Central memory CD8-positive, alpha-beta T cell (primary cell): Measurements from ENCODE around the gene ILK.

Experiments used
- ATAC-seq: fragments of 150-1000 bp; cut with Tn5 transposase; replicated peaks from 2 replicates; pipeline ENCODE4 v1.10.0; 2022; ENCODE audit warnings: mild to moderate bottlenecking, moderate FRiP score, moderate number of reproducible peaks; ENCODE audit not compliant: poor library complexity, severe bottlenecking; ENCODE audit errors: extremely low read depth
- DNase-seq, 2 donors: peaks; one replicate each; pipeline ENCODE4 v3.0.0; 2021; ENCODE audit warnings: low spot score in 2 of 2
- H3K27ac Mint-ChIP-seq: one replicate; pipeline ENCODE4 v1.8.0; 2022; ENCODE audit warnings: low read depth, mild to moderate bottlenecking, moderate library complexity, mixed read lengths
- H3K27me3 Mint-ChIP-seq: one replicate; pipeline ENCODE4 v1.8.0; 2022; ENCODE audit warnings: mixed read lengths
- H3K36me3 Mint-ChIP-seq: one replicate; pipeline ENCODE4 v1.8.0; 2022; ENCODE audit warnings: mild to moderate bottlenecking, moderate library complexity, mixed read lengths; ENCODE audit not compliant: insufficient read depth
- H3K4me1 Mint-ChIP-seq: one replicate; pipeline ENCODE4 v1.8.0; 2022; ENCODE audit warnings: mixed read lengths
- H3K4me3 Mint-ChIP-seq: one replicate; pipeline ENCODE4 v1.8.0; 2022; ENCODE audit warnings: mild to moderate bottlenecking, moderate library complexity, mixed read lengths
- H3K9me3 Mint-ChIP-seq: one replicate; pipeline ENCODE4 v1.8.0; 2022; ENCODE audit warnings: mixed read lengths

The ILK gene

GRCh38 chr11:6655790-6656583 lies 52.4 kb downstream of the ILK start, which contains the start of gene DCHS1:
DCHS1 (minus strand) TSS chr11:6655809; CDS start chr11:6641613, 14,196 bp downstream.
- no peaks in the 10 kb centered on the region for H3K9me3 Mint-ChIP-seq
- H3K27ac Mint-ChIP-seq: peak within 1 kb of the TSS; percentile 10
- no peaks in the 10 kb centered on the region for H3K4me1 Mint-ChIP-seq
- no peak for DNase-seq
- no peaks in the 10 kb centered on the region for H3K27me3 Mint-ChIP-seq
- ATAC-seq: peak; percentile 16
- H3K4me3 Mint-ChIP-seq: peak within 1 kb of the TSS; percentile 75
- peaks cover 2% of the 10 kb centered on the region for H3K36me3 Mint-ChIP-seq

GRCh38 chr11:6656584-6656915 lies 53.0 kb downstream of the ILK start:
- H3K36me3 Mint-ChIP-seq: peaks cover 2% of the 10 kb centered on the region
- H3K4me1 Mint-ChIP-seq: no peaks in the 10 kb centered on the region
- ATAC-seq (no peak), DNase-seq (no peak)
- H3K27me3 Mint-ChIP-seq: no peaks in the 10 kb centered on the region
- H3K4me3 Mint-ChIP-seq: peak overlapping the region; percentile 75
- no peak overlapping the region for H3K27ac Mint-ChIP-seq
- no peaks in the 10 kb centered on the region for H3K9me3 Mint-ChIP-seq

- peaks cover 2% of the 10 kb centered on the region for H3K36me3 Mint-ChIP-seq
- H3K9me3 Mint-ChIP-seq: no peaks in the 10 kb centered on the region
- H3K4me3 Mint-ChIP-seq: peak overlapping the region; percentile 75
- H3K27me3 Mint-ChIP-seq: no peaks in the 10 kb centered on the region
- H3K27ac Mint-ChIP-seq: no peak overlapping the region
- H3K4me1 Mint-ChIP-seq: no peaks in the 10 kb centered on the region
- ATAC-seq (no peak), DNase-seq (no peak)
Measured at GRCh38 chr11:6656936-6657335, 53.4 kb downstream of the ILK start.

- Mint-ChIP-seq H3K9me3 (no peaks in the 10 kb centered on the region), H3K27me3 (no peaks in the 10 kb centered on the region), H3K36me3 (peaks cover 2% of the 10 kb centered on the region), H3K27ac (no peak overlapping the region), H3K4me1 (no peaks in the 10 kb centered on the region), H3K4me3 (no peak overlapping the region)
- no peak for DNase-seq
- ATAC-seq: no peak
Measured at GRCh38 chr11:6657346-6657745, 53.8 kb downstream of the ILK start.

- Mint-ChIP-seq H3K4me3 (no peak overlapping the region), H3K4me1 (peaks cover 7% of the 10 kb centered on the region)
- no peak for ATAC-seq
Measured at GRCh38 chr11:6658647-6659046, 55.1 kb downstream of the ILK start.

More at GRCh38 chr11:6658647-6659046, 55.1 kb downstream of the ILK start:
- H3K36me3 Mint-ChIP-seq: peaks cover 2% of the 10 kb centered on the region
- H3K27me3 Mint-ChIP-seq: no peaks in the 10 kb centered on the region
- H3K27ac Mint-ChIP-seq: no peak overlapping the region
- H3K9me3 Mint-ChIP-seq: no peaks in the 10 kb centered on the region
- no peak for DNase-seq
